Measurements from ENCODE around the gene AFF3.

Gene AFF3

DNA sequence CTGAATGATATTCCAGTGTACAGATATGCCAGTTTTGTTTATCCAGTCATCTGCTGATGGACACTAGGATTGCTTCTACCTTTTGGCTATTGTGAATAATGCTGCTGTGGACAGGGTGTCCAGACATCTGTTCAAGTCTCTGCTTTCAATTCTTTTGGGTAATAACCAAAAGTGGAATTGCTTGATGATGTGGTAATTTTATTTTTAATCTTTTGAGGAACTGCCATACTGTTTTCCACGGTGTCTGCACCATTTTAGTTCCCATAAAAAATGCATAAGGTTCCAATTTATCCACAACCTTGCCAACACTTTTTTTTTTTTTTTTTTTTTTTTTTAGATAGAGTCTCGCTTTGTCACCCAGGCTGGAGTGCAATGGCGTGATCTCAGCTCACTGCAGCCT, 510.7 kb downstream of the AFF3 start:
- TF ChIP-seq CTCF (IDR thresholded peaks at IDR 0.05; ENCODE audit: insufficient read depth, low read depth, low read length, missing control alignments), result no peak
- no peak for DNase-seq (ENCODE audit: low read depth)
- H3K4me3 ChIP-seq (ENCODE audit: low read length), result no peak overlapping the region

GRCh38 chr2:99629320-99629719, 513.1 kb downstream of the AFF3 start:
- no peak for DNase-seq (ENCODE audit: low read depth)
- no peak for TF ChIP-seq CTCF (IDR thresholded peaks at IDR 0.05; ENCODE audit: insufficient read depth, low read depth, low read length, missing control alignments)
- no peak overlapping the region for H3K4me3 ChIP-seq (ENCODE audit: low read length)

DNA sequence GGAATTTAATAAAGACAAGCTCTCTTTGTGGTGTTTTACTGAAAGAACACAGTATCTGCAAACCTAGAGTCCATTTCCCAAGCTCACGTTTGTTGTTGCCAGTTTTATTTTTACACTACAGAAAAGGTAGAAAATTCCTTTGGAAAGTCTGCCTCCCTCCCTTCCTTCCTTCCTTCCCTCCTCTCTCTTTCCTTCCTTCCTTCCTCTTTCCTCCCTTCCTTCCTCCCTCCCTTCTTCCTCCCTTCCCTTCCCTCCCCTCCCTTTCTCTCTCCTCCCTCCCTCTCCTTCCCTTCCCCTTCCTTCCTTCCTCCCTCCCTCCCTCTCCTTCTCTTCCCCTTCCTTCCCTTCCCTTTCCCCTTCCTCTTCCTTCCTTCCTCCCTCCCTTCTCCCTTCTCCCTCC, 516.2 kb downstream of the AFF3 start:
- no peak overlapping the region for H3K4me3 ChIP-seq (ENCODE audit: low read length)
- DNase-seq (ENCODE audit: low read depth), result no peak
- TF ChIP-seq CTCF (IDR thresholded peaks at IDR 0.05; ENCODE audit: insufficient read depth, low read depth, low read length, missing control alignments), result no peak

GRCh38 chr2:99624677-99625076, 517.7 kb downstream of the AFF3 start:
- TF ChIP-seq CTCF (IDR thresholded peaks at IDR 0.05; ENCODE audit: insufficient read depth, low read depth, low read length, missing control alignments), result no peak
- no peak overlapping the region for H3K4me3 ChIP-seq (ENCODE audit: low read length)
- DNase-seq (ENCODE audit: low read depth), result no peak

- no peak overlapping the region for H3K4me3 ChIP-seq (ENCODE audit: low read length)
- DNase-seq (ENCODE audit: low read depth), result no peak
- no peak for TF ChIP-seq CTCF (IDR thresholded peaks at IDR 0.05; ENCODE audit: insufficient read depth, low read depth, low read length, missing control alignments)
These were observed 518.8 kb downstream of the AFF3 start for GRCh38 chr2:99623613-99624012.

DNA sequence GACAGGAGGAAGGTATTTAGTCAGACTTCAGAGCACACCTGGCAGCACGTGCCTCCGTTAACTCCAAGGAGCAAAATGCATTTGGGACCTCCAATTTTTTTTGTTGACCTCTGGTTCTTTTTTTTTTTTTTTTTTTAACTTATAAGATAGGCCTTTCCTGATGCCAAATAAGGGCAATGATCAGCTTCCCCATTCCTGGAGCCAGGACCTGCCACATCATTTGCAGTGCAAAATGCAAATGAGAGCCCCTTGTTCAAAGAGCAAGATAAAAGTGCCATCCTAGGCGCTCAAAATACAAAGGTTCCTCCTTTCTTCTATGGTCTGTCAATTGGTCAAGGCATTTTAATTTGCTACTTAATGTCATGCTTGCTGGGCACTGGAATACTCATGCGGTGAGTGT, 519.4 kb downstream of the AFF3 start:
- DNase-seq (ENCODE audit: low read depth), result no peak
- H3K4me3 ChIP-seq (ENCODE audit: low read length), result no peak overlapping the region
- TF ChIP-seq CTCF (IDR thresholded peaks at IDR 0.05; ENCODE audit: insufficient read depth, low read depth, low read length, missing control alignments), result no peak

DNA sequence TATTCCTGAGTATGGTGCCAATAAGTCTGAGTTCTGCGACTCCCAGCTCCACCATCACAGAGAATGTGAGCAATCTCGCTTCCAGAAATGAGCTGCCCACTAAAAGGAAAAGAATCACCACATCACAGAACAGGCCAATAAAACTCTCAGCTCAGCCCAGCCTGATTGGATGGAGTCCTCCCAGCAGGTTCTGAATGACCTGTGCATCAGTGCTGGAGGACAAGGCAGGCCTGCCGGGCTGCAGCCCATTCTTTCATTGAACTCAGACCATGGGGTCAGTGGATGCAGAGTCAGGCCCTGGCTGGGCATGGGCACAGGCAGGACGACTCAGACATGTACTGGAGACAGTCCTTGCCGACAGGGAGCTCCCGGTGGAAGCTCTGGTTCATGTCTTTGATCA, 519.9 kb downstream of the AFF3 start:
- DNase-seq (ENCODE audit: low read depth), result no peak
- TF ChIP-seq CTCF (IDR thresholded peaks at IDR 0.05; ENCODE audit: insufficient read depth, low read depth, low read length, missing control alignments), result no peak
- H3K4me3 ChIP-seq (ENCODE audit: low read length), result no peak overlapping the region
